ENCODE data around the gene GREB1.

GRCh38 chr2:11514081-11514730, 19.6 kb upstream of the GREB1 start:
- TF ChIP-seq, protein P1, sequence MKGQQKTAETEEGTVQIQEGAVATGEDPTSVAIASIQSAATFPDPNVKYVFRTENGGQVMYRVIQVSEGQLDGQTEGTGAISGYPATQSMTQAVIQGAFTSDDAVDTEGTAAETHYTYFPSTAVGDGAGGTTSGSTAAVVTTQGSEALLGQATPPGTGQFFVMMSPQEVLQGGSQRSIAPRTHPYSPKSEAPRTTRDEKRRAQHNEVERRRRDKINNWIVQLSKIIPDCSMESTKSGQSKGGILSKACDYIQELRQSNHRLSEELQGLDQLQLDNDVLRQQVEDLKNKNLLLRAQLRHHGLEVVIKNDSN (IDR thresholded peaks at IDR 0.05): no peak
- no peak for TF ChIP-seq NFIC (IDR thresholded peaks at IDR 0.05)
- no peak for TF ChIP-seq CREB1 (IDR thresholded peaks at IDR 0.05; ENCODE audit: low read depth)
- TF ChIP-seq TAF1 (IDR thresholded peaks at IDR 0.05; ENCODE audit: low read depth): no peak
- no peak for TF ChIP-seq EP300 (IDR thresholded peaks at IDR 0.05; ENCODE audit: borderline replicate concordance)
- no peak for TF ChIP-seq TEAD4 (IDR thresholded peaks at IDR 0.05)
